ENCODE data around the gene KDM2B. TPM values are rescaled to one million over a fixed set of nuclear protein-coding genes. Genes with fewer than 3 reads are reported as not detected.

Gene KDM2B
- total and polyA plus RNA-seq, 2 donors (not counting 1 experiment from before 2014, with no cell fraction given), result 108 to 126 TPM

- no peak overlapping the region for H3K4me2 ChIP-seq (replicated peaks; ENCODE audit: low read depth, low read length, poor library complexity, severe bottlenecking)
- H2AFZ ChIP-seq (ENCODE audit: insufficient read depth, low read depth, low read length, poor library complexity, severe bottlenecking), result no peak overlapping the region
- POLR2A ChIA-PET, result no interaction called here
- H4K20me1 ChIP-seq (ENCODE audit: control insufficient read depth, insufficient read depth, low read length, poor library complexity, severe bottlenecking), result no peaks in the 10 kb centered on the region
- H3K4me3 ChIP-seq (ENCODE audit: control extremely low read depth in 1 of 5, extremely low read depth in 1 of 5, insufficient read depth in 1 of 5, low read depth in 2 of 5, low read length in 4 of 5), result no peak overlapping the region
- intact Hi-C loops (cut with micrococcal nuclease), result no loop called here
- CTCF ChIA-PET, result interaction anchor here (0.8 kb wide), 1 partner anchor 21 kb away, joined by 3 read pairs; no protein-coding TSS in a partner anchor
- DNase-seq (no peak), ATAC-seq (ENCODE audit: low read depth) (no peak)
- no peaks in the 10 kb centered on the region for H3K27me3 ChIP-seq (replicated peaks in 1 of 4; ENCODE audit: control extremely low read depth in 1 of 4, control insufficient read depth in 3 of 4, insufficient read depth in 4 of 4, low read length in 3 of 4)
- TF ChIP-seq CTCF (IDR thresholded peaks at IDR 0.05) (no peak), EZH2 (IDR thresholded peaks at IDR 0.05; ENCODE audit: borderline replicate concordance, insufficient read depth, low read depth, low read length, poor library complexity, severe bottlenecking) (no peak)
- Mint-ChIP-seq H3K9me3 (ENCODE audit: insufficient read depth) (no peaks in the 10 kb centered on the region), H3K27me3 (no peaks in the 10 kb centered on the region), H3K4me3 (no peak overlapping the region), H3K27ac (no peak overlapping the region), H3K4me1 (no peaks in the 10 kb centered on the region)
- no peaks in the 10 kb centered on the region for H3K79me2 ChIP-seq (ENCODE audit: control insufficient read depth, insufficient read depth, low read length)
- no peaks in the 10 kb centered on the region for H3K36me3 ChIP-seq (replicated peaks in 1 of 2; ENCODE audit: control extremely low read depth in 1 of 2, control insufficient read depth in 1 of 2, extremely low read depth in 1 of 2, insufficient read depth in 2 of 2, low read length in 1 of 2)
- H3K9ac ChIP-seq (ENCODE audit: low read length), result no peak overlapping the region
- 100% methylated on average over 3 of the region's 6 CpGs for WGBS (ENCODE audit: insufficient coverage)
- no peak overlapping the region for H3K27ac ChIP-seq (ENCODE audit: low read length in 2 of 2)
- H3K4me1 ChIP-seq (ENCODE audit: control insufficient read depth in 2 of 2, insufficient read depth in 2 of 2, low read length in 2 of 2), result no peaks in the 10 kb centered on the region
- no peaks in the 10 kb centered on the region for H3K9me3 ChIP-seq (ENCODE audit: control extremely low read depth in 1 of 3, control insufficient read depth in 2 of 3, insufficient read depth in 1 of 3, low read length in 2 of 3)
Observed at GRCh38 chr12:121602766-121603165, 21.9 kb upstream of the KDM2B start.

- Mint-ChIP-seq H3K4me1 (no peaks in the 10 kb centered on the region), H3K27ac (no peak overlapping the region), H3K9me3 (ENCODE audit: insufficient read depth) (no peaks in the 10 kb centered on the region), H3K27me3 (no peaks in the 10 kb centered on the region), H3K4me3 (no peak overlapping the region)
- no peak for TF ChIP-seq EZH2 (IDR thresholded peaks at IDR 0.05; ENCODE audit: borderline replicate concordance, insufficient read depth, low read depth, low read length, poor library complexity, severe bottlenecking)
- no peak for TF ChIP-seq CTCF (IDR thresholded peaks at IDR 0.05)
- intact Hi-C loops (cut with micrococcal nuclease), result no loop called here
- H3K9me3 ChIP-seq (ENCODE audit: control extremely low read depth in 1 of 3, control insufficient read depth in 2 of 3, insufficient read depth in 1 of 3, low read length in 2 of 3), result no peaks in the 10 kb centered on the region
- H3K79me2 ChIP-seq (ENCODE audit: control insufficient read depth, insufficient read depth, low read length), result no peaks in the 10 kb centered on the region
- POLR2A ChIA-PET, result no interaction called here
- no peaks in the 10 kb centered on the region for H3K27me3 ChIP-seq (replicated peaks in 1 of 4; ENCODE audit: control extremely low read depth in 1 of 4, control insufficient read depth in 3 of 4, insufficient read depth in 4 of 4, low read length in 3 of 4)
- no peaks in the 10 kb centered on the region for H3K4me1 ChIP-seq (ENCODE audit: control insufficient read depth in 2 of 2, insufficient read depth in 2 of 2, low read length in 2 of 2)
- no peak for ATAC-seq (ENCODE audit: low read depth)
- no peak overlapping the region for H2AFZ ChIP-seq (ENCODE audit: insufficient read depth, low read depth, low read length, poor library complexity, severe bottlenecking)
- CTCF ChIA-PET, result interaction anchor here (0.6 to 1.7 kb wide), 4 partner anchors 9 to 421 kb away, joined by 3 to 5 read pairs (median 4); no protein-coding TSS in a partner anchor
- no peak overlapping the region for H3K4me2 ChIP-seq (replicated peaks; ENCODE audit: low read depth, low read length, poor library complexity, severe bottlenecking)
- no peaks in the 10 kb centered on the region for H3K36me3 ChIP-seq (replicated peaks in 1 of 2; ENCODE audit: control extremely low read depth in 1 of 2, control insufficient read depth in 1 of 2, extremely low read depth in 1 of 2, insufficient read depth in 2 of 2, low read length in 1 of 2)
- 100% methylated on average over 5 of the region's 6 CpGs for WGBS (ENCODE audit: insufficient coverage)
- H3K27ac ChIP-seq (ENCODE audit: low read length in 2 of 2), result no peak overlapping the region
- no peaks in the 10 kb centered on the region for H4K20me1 ChIP-seq (ENCODE audit: control insufficient read depth, insufficient read depth, low read length, poor library complexity, severe bottlenecking)
- H3K9ac ChIP-seq (ENCODE audit: low read length), result no peak overlapping the region
- DNase-seq, result no peak
- no peak overlapping the region for H3K4me3 ChIP-seq (ENCODE audit: control extremely low read depth in 1 of 5, extremely low read depth in 1 of 5, insufficient read depth in 1 of 5, low read depth in 2 of 5, low read length in 4 of 5)
Observed at GRCh38 chr12:121600702-121601336, 20.0 kb upstream of the KDM2B start.
